ENCODE measurements around the gene ATG2A.

Gene ATG2A

GRCh38 chr11:64902102-64902900, 14.7 kb downstream of the ATG2A start:
- no peak for DNase-seq (ENCODE audit: low spot score)

DNA sequence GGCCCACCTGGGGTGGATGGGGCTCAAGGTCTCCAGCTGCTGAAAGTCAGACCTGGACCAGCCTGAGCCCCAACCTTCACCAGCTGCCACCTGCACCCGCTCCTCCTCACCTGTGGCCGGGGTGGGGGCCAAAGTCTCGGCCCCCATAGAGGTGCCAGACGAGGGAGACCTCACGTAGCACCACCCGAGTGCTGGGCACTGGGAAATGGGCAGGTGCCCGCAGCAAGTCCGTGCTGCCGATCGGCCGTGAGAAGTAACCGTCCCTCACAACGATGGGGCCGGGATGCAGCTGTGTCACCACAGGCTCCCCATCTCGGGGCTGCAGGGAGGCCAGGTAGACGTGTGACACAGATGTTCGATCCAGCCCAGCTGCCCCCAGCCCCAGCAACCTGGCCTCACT, 16.2 kb downstream of the ATG2A start:
- DNase-seq (ENCODE audit: low spot score), result no peak

DNA sequence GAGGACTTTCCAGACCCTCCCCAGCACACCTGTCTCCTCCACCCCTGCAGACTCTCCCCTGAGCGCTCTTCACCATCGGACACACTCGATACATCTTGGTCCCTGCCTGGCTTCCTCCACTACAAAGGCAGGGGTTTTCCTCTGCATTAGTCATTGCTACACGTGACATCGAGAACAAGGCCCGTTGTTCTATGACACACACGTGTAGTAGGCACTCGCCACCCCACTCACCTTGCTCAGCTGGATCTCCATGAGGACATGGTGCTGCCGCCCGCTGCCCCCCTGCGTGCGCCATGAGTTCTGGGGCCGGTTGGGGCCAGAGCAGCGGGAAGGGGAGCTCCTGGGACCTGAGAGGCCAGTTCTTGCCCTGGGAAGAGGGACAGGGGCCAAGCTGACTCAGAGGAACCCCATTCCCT, 16.7 kb downstream of the ATG2A start:
- DNase-seq (ENCODE audit: low spot score), result no peak

DNA sequence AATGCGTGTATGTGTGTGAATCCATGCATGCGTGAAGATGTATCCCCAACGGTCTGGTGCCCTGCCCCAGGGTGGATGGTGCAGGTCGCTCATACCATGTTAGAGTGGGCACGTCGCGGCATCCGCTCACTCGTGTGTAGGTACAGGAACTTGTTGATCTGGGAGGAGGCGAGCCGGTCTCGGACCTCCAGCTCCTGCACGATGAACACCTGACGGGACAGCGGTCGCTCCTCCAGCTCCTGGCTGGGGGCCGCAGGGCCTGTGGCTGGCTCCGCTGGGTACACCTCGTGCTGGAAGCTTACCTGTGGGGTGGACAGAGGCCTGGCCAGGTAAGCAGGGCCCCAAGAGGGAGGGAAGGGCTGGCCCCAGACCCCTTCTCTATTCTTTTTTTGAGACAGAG, 18.5 kb downstream of the ATG2A start:
- no peak for DNase-seq (ENCODE audit: low spot score)

DNA sequence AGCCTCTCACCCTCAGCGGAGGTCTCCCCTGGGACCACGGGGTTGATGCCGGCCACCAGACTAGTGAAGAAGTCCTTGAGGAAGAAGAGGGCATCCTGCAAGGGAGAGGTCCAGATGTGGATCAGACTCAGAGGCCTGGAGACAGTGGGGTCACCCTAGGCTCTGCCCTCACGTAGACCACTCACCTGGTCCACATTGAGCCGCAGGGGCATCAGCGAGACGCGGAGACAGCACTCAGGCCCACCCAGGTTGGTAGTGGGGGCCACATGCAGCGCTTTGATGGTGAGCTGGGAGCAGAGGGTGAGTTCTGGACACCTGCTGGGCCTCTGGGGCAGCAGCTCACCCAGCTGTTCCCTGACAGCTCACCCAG, 18.9 kb downstream of the ATG2A start:
- DNase-seq (ENCODE audit: low spot score), result no peak

DNA sequence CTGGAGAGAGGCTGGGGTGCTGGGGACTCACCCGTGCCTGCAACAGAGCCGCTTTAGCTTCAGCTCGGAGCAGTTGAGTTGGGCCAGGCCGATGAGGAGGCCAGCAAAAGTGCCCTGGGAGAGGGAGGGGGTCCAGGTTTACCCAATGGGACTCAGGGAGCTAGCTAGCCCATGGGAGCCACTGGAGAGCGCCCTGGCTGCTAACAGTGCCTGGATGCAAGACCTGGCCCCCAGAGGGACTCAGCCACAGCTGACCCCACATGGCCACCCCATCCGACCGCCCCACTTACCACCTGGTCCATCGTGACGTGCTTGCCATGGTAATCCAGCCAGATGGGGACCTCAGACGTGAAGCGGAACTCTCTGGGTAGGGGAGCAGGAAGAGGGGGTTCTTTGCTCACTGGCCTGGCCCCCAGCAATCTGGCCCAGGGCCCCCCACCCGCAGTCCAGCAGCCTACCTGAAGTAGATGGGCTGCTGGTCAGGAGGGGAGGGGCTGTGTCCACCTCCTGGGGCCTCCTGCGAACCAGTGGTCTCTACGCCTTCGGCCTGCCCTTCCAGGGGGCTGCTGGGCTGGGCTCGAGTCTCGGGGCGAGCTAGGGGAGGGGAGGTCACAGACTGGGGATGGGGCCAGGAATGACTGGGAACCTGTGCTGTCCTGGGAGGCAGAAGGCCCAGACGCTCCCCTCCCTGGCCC, 19.5 kb downstream of the ATG2A start:
- DNase-seq (ENCODE audit: low spot score), result no peak

- no peak for DNase-seq (ENCODE audit: low spot score)
Observed at GRCh38 chr11:64896448-64897022, 20.5 kb downstream of the ATG2A start.

- DNase-seq (ENCODE audit: low spot score), result no peak
Observed at GRCh38 chr11:64894812-64895452, 22.1 kb downstream of the ATG2A start.

DNA sequence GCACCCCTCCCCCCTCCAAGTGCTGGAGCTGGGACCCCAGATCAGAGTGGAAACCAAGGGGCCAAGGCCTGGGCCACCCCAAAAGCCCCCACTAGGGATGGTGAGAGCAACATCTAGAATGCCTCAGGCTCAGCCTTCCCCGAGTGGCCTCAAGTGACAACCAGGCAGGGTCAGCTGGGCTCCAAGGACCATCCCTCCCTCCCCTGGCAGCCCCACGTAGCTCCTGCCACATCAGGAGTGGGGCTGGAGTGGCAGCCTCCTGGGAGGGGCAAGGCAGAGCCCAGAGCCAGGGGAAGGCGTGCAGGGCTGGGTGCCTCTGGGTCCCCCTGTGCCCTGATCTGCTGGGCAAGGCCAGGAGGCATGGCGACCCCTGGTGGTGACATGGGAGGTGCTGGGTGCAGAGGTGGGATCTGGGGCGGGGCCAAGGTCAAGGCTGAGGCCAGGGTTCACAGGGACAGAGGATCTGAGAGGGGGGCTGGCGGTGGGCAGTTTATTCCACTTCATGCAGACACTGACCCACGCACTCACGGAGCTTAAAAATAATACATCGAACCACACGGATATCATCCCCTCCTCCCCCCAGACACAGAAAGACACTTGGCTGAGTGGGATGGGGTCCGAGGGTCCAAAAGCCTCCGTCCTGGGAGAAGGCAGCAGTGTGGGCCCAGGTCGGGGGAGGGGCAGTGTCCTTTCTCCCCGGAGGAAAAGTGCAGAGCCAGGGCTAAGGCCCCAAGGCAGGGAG, 22.8 kb downstream of the ATG2A start:
- DNase-seq (ENCODE audit: low spot score), result no peak

DNA sequence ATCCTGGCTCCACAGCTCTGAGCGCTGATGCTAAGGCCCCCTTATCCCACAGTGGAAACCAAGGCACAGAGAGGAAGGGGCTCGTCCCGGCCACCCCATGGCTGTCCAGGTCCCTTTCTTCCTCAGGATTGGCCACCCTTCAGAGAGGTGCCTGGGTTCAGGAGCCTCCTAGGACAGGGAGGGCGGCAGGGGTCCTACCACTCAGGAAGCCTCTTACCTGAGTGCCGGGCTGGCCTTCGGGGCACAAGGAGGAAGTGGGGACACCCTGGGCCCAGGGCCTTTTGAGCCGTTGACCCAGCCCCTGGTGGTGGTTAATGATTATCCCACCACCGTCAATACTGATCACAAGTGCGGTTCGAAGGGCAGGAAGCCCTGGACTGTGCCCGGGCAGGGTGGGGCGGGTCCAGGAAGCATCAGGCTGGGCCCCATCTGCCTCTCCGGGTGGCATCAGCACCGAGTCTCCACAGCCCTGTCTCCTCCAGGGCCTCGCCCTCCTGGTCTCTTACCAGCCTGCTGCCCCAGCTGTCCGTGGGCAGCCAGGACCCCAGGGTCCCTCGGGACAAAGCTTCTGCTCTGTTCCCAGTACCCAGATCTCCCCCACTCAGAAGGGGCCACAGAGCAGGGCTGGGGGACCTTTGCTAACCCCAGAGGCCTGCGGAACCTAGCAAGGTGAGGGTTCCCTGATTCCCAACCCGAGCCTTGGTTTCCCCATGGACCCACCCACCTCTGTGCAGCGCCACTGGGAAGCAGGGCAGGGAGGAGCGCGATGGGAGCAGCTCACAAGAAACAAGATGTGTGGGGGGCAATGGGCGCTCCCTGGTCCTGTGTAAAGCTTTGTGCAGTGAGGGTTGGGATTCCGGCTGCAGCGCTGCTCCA, 23.6 kb downstream of the ATG2A start:
- DNase-seq (ENCODE audit: low spot score), result no peak

DNA sequence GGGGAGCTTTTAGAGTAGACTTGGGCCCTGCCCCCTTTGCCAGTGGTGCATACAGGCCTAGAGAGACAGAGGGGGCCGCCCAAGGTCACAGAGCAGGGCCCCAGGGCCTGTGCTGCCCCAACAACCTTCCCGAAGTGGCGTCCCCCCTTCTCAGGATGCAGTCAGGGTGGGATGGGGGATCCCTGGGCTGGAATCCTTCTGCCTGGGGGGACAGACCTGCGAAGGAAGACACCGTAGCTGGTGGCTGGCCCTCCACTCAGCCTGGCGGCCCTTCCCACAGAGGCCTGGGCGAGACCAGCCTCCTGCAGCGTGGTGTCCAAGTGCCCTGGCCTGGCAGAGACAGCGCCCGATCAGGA, 24.2 kb downstream of the ATG2A start:
- DNase-seq (ENCODE audit: low spot score), result no peak

- no peak for DNase-seq (ENCODE audit: low spot score)
Observed at GRCh38 chr11:64892411-64892831, 24.6 kb downstream of the ATG2A start.

DNA sequence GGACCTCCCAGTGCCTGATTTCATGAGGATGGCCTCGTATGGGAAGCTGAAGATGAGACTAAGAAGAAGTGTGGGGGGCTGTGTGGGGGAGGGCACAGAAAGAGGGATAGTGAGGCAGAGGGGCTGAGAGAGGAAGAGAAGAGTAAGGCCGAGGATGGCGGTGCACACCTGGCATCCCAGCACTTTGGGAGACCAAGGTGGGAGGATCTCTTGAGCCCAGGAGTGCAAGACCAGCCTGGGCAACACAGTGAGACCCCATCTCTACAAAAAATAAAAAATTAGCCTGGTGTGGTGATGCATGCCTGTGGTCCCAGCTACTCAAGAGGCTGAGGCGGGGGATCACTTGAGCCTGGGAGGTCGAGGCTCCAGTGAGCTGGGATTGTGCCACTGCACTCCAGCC, 25.1 kb downstream of the ATG2A start:
- DNase-seq (ENCODE audit: low spot score), result no peak

DNA sequence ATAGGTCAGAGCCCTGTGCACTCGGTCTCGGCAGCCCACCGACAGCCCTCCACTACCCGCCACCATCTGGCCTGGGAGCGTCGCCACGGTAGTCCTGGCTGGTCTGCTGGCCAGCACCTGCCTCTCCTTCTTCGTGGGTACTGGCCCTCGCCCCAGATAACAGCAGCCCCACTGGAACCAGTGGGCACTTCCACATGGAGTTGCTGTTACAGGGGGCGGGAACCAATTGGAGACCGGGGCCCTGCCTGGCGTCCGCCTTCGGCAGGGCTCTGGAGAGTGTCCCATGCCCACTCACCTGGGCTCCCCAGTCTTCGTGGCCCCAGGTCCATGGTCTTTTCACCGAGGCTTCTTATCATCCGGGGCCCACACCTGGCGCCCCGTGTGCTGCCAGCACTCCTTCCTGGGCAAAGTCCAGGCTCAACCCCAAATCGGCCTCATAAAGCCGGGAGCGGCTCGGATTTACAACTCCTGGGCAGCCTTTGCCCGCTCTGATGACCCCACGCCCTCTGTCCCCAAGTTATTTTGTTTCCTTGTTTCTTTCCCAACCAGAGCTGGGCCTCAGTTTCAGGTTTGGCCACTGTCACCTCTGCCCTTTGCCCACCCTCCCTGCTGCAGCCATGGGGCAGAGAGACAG, 25.7 kb downstream of the ATG2A start:
- DNase-seq (ENCODE audit: low spot score), result no peak

GRCh38 chr11:64890522-64890939, 26.5 kb downstream of the ATG2A start:
- DNase-seq (ENCODE audit: low spot score), result no peak

DNA sequence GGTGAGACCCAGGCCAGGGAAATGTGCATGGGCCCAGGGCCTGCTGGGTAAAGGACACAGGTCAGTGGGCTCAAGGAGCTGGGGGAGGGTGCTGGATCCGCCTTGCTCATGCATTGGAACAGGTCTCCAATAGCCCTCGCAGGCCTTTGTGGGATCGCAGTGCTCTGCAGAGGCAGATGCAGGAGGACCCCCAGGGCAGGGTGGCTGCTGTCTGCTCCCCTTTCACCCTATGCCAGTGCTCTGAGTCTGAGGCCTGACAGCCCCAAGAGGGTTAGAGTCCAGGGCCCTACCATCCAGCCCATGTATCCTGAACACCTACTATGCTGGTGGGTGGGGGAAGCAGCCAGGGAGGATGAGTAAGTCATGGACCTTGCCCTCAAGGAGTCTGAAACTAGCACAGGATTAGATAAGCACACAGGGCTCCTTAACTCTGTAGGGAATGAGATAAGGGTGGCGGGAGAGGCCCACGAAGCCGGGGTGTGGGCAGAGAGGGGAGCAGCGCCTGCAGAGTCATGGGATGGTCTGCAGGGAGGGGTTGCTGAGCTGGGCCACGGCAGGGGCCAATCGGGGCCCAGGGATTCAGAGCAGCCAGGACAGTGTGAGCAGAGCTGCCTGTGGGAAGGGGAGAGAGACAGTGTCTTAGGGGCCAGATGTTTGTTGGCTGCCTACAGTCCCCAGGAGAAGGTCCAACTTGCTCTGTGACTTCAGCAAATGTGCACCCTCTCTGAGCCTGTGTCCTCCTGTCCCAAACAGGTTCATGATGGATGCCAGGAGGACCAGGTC, 28.1 kb downstream of the ATG2A start:
- no peak for DNase-seq (ENCODE audit: low spot score)

- no peak for DNase-seq (ENCODE audit: low spot score)
Observed at GRCh38 chr11:64888406-64888728, 28.6 kb downstream of the ATG2A start.

DNA sequence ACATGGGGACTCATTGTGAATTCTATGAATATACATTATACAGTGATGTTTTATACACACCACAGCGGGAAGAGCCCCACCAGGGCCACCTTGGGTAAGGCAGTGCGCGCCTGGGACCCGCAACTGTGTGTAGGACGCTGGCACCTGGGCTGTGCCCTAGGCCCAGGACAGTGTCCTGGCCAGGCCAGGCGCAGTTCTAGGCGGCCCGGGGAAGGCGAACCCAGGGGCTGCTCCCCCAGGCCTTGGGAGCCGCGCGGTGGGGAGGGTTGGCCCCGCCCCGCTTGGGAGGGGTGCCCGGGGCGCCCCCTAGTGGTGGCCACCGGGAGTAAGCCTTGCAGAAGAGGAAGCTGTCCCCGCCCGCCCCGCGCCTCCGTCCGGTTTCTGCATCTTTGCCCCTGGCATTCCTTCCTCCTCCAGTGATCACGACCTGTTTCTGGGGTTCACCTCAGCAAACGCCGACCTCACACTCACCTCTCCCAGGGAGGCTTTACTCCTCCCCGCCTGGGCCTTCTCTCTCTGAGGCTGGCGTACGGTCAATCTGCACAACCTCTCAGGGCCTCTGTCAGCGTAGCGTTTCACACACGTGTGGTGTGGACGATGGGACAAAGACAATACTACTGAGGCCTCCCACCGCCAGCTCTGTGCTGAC, 29.1 kb downstream of the ATG2A start:
- DNase-seq (ENCODE audit: low spot score), result no peak

GRCh38 chr11:64887234-64887756, 29.7 kb downstream of the ATG2A start:
- no peak for DNase-seq (ENCODE audit: low spot score)
